Measurements from ENCODE around the gene CFAP97D1. TPM values are rescaled to one million over a fixed set of nuclear protein-coding genes. Genes with fewer than 3 reads are reported as not detected.
"Not testable (repeated sequence)": the region's sequence is repeated elsewhere in the genome, so short reads cannot be mapped to it uniquely, and the experiment has no call there.

Gene CFAP97D1
- total RNA-seq, 2 experiments from 2014 or later = not detected

DNA sequence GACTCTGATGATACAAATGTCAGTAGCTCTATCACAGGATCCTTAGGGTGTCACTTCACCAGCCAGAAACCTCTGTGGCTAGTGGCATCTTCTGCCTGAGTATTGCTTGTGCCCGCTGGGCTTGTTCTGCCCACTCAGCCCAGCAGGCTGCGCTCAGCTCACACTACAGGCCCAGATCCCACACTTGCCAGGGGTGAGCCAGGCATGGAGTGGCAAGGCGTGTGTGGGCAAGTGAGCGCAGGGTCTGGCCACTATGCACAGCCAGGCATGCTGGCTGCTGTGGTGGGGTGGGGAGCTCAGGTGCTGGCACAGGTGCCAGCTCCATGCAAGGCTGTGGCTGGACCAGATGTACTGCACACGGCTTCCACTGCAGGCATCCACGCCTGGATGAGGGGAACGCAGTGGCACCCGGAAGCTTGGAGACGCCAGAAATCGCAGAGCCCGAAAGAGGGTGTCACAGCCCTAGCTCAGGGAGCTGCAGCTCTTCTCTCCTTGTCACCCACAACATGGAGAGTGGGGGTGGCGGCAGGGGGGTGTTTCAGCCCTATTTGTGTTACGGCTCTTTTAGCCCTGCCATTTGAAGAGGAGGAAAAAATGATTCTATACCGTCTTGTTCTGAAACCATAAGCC lies 10.2 kb downstream of the CFAP97D1 start:
- Mint-ChIP-seq H3K4me3 (no peak overlapping the region), H3K9me3 (no peaks in the 10 kb centered on the region), H3K4me1 (peaks cover 2% of the 10 kb centered on the region), H3K27ac (no peak overlapping the region), H3K36me3 (no peaks in the 10 kb centered on the region), H3K27me3 (peaks cover 25% of the 10 kb centered on the region)
- ATAC-seq (ENCODE audit: low read depth) (no peak), DNase-seq (no peak)
- POLR2A ChIA-PET = interaction anchor here (0.6 kb wide), 1 partner anchor 124 kb away, joined by 3 read pairs; no protein-coding TSS in a partner anchor

DNA sequence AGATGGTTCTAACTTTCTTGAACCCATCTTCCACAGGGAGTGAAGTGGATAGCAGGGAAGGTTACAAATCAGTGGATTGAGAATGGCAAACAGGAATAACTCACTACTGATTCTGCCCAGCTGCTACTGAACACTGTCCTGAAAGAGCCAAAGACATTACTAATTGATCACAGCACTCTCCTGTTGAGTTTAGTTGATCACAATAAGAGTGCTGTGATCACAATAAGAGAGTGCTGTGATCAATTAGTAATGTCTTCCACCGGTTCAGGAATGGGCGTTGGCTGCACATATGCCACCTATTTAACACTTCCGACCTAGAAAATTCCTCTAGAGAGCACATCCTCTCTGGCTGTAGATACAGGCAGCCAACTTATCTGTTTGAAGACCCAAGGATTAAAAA lies 11.4 kb downstream of the CFAP97D1 start:
- H3K27ac Mint-ChIP-seq = no peak overlapping the region
- H3K4me3 Mint-ChIP-seq = no peak overlapping the region
- no peak for ATAC-seq (ENCODE audit: low read depth)
- no peak for DNase-seq
- H3K36me3 Mint-ChIP-seq = no peaks in the 10 kb centered on the region
- no peaks in the 10 kb centered on the region for H3K9me3 Mint-ChIP-seq
- POLR2A ChIA-PET = no interaction called here
- peaks cover 30% of the 10 kb centered on the region for H3K27me3 Mint-ChIP-seq
- H3K4me1 Mint-ChIP-seq = peaks cover 1% of the 10 kb centered on the region

DNA sequence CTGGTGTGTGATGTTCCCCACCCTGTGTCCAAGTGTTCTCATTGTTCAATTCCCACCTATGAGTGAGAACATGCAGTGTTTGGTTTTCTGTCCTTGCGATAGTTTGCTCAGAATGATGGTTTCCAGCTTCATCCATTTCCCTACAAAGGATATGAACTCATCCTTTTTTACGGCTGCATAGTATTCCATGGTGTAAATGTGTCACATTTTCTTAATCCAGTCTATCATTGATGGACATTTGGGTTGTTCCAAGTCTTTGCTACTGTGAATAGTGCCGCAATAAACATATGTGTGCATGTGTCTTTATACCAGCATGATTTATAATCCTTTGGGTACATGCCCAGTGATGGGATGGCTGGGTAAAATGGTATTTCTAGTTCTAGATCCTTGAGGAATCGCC lies 12.4 kb downstream of the CFAP97D1 start:
- DNase-seq; H3K36me3 Mint-ChIP-seq; H3K4me1 Mint-ChIP-seq; H3K27ac Mint-ChIP-seq; H3K9me3 Mint-ChIP-seq; H3K4me3 Mint-ChIP-seq; ATAC-seq (ENCODE audit: low read depth); POLR2A ChIA-PET: not testable (repeated sequence)
- peaks cover 34% of the 10 kb centered on the region for H3K27me3 Mint-ChIP-seq

DNA sequence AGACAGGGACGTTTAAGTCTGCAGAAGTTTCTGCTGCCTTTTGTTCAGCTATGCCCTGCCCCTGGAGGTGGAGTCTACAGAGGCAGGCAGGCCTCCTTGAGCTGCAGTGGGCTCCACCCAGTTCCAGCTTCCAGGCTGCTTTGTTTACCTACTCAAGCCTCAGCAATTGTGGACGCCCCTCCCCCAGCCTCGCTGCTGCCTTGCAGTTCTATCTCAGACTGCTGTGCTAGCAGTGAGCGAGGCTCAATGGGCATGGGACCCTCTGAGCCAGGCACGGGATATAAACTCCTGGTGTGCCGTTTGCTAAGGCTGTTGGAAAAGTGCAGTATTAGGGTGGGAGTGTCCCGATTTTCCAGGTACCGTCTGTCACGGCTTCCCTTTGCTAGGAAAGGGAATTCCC lies 17.8 kb downstream of the CFAP97D1 start:
- H3K4me3 Mint-ChIP-seq; POLR2A ChIA-PET; H3K27ac Mint-ChIP-seq; H3K9me3 Mint-ChIP-seq; H3K4me1 Mint-ChIP-seq; H3K36me3 Mint-ChIP-seq; ATAC-seq (ENCODE audit: low read depth); DNase-seq: not testable (repeated sequence)
- peaks cover 38% of the 10 kb centered on the region for H3K27me3 Mint-ChIP-seq

DNA sequence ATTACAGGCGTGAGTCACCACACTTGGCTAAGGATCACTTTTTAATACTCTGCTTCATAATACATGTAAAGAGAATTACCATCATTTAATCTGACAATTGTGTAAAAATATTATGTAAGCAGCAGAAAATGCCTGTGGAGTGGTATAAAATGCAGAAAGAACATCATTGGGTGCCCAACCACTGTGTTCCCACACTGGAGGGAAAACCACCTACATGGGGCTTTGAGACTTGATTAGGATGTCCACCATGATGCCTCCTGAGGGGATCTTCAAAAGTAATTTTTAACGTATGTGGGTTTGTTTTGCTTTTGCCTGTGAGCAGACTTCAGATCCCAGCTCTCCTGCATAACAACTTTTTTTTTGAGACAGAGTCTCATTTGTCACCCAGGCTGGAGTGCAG lies 18.8 kb downstream of the CFAP97D1 start:
- POLR2A ChIA-PET = no interaction called here
- no peak overlapping the region for H3K27ac Mint-ChIP-seq
- ATAC-seq (ENCODE audit: low read depth) = no peak

GRCh38 chr17:43800736-43801135 lies 20.5 kb downstream of the CFAP97D1 start:
- DNase-seq = no peak
- no peak overlapping the region for H3K4me3 Mint-ChIP-seq
- no peaks in the 10 kb centered on the region for H3K9me3 Mint-ChIP-seq
- H3K27ac Mint-ChIP-seq = no peak overlapping the region
- H3K4me1 Mint-ChIP-seq = peaks cover 5% of the 10 kb centered on the region
- ATAC-seq (ENCODE audit: low read depth) = no peak
- H3K36me3 Mint-ChIP-seq = no peaks in the 10 kb centered on the region
- H3K27me3 Mint-ChIP-seq = peaks cover 32% of the 10 kb centered on the region
- POLR2A ChIA-PET = no interaction called here

More for the DNA sequence above, 18.8 kb downstream of the CFAP97D1 start:
- Mint-ChIP-seq H3K9me3 (no peaks in the 10 kb centered on the region), H3K36me3 (no peaks in the 10 kb centered on the region), H3K4me3 (no peak overlapping the region), H3K4me1 (peaks cover 5% of the 10 kb centered on the region), H3K27me3 (peaks cover 39% of the 10 kb centered on the region)
- no peak for DNase-seq

- Mint-ChIP-seq H3K4me3 (no peak overlapping the region), H3K4me1 (peaks cover 5% of the 10 kb centered on the region), H3K27me3 (peaks cover 37% of the 10 kb centered on the region), H3K36me3 (no peaks in the 10 kb centered on the region), H3K27ac (no peak overlapping the region), H3K9me3 (no peaks in the 10 kb centered on the region)
- DNase-seq (no peak), ATAC-seq (ENCODE audit: low read depth) (no peak)
- POLR2A ChIA-PET = no interaction called here
These were observed 21.6 kb downstream of the CFAP97D1 start for GRCh38 chr17:43801844-43802243.

- ATAC-seq (ENCODE audit: low read depth) (no peak), DNase-seq (no peak)
- Mint-ChIP-seq H3K27ac (no peak overlapping the region), H3K36me3 (no peaks in the 10 kb centered on the region), H3K4me3 (no peak overlapping the region), H3K9me3 (no peaks in the 10 kb centered on the region), H3K4me1 (peaks cover 5% of the 10 kb centered on the region), H3K27me3 (peaks cover 33% of the 10 kb centered on the region)
- POLR2A ChIA-PET = no interaction called here
These were observed 23.5 kb downstream of the CFAP97D1 start for GRCh38 chr17:43803758-43804157.

GRCh38 chr17:43805117-43805516 lies 24.9 kb downstream of the CFAP97D1 start:
- no peaks in the 10 kb centered on the region for H3K36me3 Mint-ChIP-seq
- H3K9me3 Mint-ChIP-seq = no peaks in the 10 kb centered on the region
- DNase-seq (no peak), ATAC-seq (ENCODE audit: low read depth) (no peak)
- peaks cover 5% of the 10 kb centered on the region for H3K4me1 Mint-ChIP-seq
- POLR2A ChIA-PET = no interaction called here
- H3K27me3 Mint-ChIP-seq = peaks cover 33% of the 10 kb centered on the region
- no peak overlapping the region for H3K27ac Mint-ChIP-seq
- no peak overlapping the region for H3K4me3 Mint-ChIP-seq

GRCh38 chr17:43808076-43808475 lies 27.8 kb downstream of the CFAP97D1 start:
- H3K27ac Mint-ChIP-seq = no peak overlapping the region
- ATAC-seq (ENCODE audit: low read depth) = no peak
- peaks cover 21% of the 10 kb centered on the region for H3K27me3 Mint-ChIP-seq
- H3K4me1 Mint-ChIP-seq = no peaks in the 10 kb centered on the region
- no peaks in the 10 kb centered on the region for H3K9me3 Mint-ChIP-seq
- POLR2A ChIA-PET = no interaction called here
- no peak for DNase-seq
- no peak overlapping the region for H3K4me3 Mint-ChIP-seq
- H3K36me3 Mint-ChIP-seq = no peaks in the 10 kb centered on the region

DNA sequence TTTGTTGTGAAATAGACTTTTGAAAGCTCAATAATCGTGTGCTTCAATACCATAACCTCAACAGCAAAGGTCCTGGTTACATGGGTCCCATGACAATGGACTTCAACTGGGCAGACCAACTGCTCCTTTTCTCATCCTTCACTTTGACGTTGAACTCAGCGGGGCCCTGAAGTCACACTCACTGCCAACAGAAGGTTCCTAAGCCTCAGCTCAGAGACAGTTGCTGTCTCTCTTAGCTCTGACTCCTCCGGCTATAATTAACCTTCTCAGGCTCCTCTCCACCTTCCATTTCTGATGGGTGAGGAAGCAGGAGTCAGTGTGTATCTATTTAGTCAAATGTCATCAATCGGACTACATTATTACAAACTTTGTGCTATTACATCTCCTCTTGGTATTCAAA lies 28.9 kb downstream of the CFAP97D1 start:
- no peak overlapping the region for H3K27ac Mint-ChIP-seq
- no peaks in the 10 kb centered on the region for H3K4me1 Mint-ChIP-seq
- no peaks in the 10 kb centered on the region for H3K36me3 Mint-ChIP-seq
- no peaks in the 10 kb centered on the region for H3K9me3 Mint-ChIP-seq
- peaks cover 14% of the 10 kb centered on the region for H3K27me3 Mint-ChIP-seq
- DNase-seq = no peak
- POLR2A ChIA-PET = no interaction called here
- ATAC-seq (ENCODE audit: low read depth) = no peak
- H3K4me3 Mint-ChIP-seq = no peak overlapping the region

DNA sequence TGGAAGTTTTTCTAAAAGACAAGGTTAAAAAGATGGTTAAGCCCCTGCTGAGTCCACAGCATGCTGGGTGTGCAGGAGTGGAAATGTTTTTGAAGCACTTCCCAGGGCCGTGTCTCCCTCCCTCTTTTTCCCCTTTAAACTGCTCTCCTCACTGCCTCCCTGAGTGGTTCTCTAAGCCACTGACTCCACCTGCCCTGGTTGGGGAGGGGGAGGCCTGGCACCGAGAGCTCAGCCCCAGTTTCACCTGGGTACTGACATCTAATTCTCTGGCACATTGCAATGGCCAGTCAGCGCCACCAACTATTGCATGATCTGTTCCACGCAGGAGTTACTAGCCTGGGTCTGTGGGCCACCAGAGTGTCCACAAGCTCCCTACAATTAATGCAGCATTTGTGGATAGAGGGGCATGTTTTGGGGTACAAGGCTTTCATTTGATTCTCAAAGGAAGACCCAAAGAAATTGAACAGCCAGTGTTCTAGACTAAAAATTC lies 30.0 kb downstream of the CFAP97D1 start:
- H3K4me1 Mint-ChIP-seq = no peaks in the 10 kb centered on the region
- ATAC-seq (ENCODE audit: low read depth) (no peak), DNase-seq (no peak)
- H3K36me3 Mint-ChIP-seq = no peaks in the 10 kb centered on the region
- H3K27ac Mint-ChIP-seq = no peak overlapping the region
- no peak overlapping the region for H3K4me3 Mint-ChIP-seq
- POLR2A ChIA-PET = no interaction called here
- no peaks in the 10 kb centered on the region for H3K9me3 Mint-ChIP-seq
- H3K27me3 Mint-ChIP-seq = peaks cover 12% of the 10 kb centered on the region

DNA sequence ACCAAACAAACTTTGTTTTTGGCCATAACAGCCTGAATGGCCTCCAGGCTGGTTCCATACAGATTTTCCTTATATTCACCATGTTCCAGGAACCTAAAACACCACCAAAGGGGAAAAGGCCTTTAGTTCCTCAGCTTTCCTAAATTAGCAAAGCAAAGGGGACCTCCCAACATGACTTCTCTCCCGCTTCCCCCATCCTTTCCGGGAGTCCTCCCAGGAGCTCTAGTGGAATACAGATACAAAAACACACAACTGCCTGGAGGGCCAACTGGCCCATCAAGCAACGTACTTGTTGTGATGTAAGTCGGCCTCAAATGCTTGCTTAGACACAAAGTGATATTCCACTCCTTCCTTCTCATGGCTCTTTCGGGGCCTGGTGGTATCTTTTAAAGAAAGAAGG lies 30.6 kb downstream of the CFAP97D1 start:
- Mint-ChIP-seq H3K4me1 (no peaks in the 10 kb centered on the region), H3K9me3 (no peaks in the 10 kb centered on the region), H3K27ac (no peak overlapping the region), H3K4me3 (no peak overlapping the region), H3K36me3 (no peaks in the 10 kb centered on the region), H3K27me3 (peaks cover 8% of the 10 kb centered on the region)
- ATAC-seq (ENCODE audit: low read depth) (no peak), DNase-seq (no peak)
- POLR2A ChIA-PET = no interaction called here

DNA sequence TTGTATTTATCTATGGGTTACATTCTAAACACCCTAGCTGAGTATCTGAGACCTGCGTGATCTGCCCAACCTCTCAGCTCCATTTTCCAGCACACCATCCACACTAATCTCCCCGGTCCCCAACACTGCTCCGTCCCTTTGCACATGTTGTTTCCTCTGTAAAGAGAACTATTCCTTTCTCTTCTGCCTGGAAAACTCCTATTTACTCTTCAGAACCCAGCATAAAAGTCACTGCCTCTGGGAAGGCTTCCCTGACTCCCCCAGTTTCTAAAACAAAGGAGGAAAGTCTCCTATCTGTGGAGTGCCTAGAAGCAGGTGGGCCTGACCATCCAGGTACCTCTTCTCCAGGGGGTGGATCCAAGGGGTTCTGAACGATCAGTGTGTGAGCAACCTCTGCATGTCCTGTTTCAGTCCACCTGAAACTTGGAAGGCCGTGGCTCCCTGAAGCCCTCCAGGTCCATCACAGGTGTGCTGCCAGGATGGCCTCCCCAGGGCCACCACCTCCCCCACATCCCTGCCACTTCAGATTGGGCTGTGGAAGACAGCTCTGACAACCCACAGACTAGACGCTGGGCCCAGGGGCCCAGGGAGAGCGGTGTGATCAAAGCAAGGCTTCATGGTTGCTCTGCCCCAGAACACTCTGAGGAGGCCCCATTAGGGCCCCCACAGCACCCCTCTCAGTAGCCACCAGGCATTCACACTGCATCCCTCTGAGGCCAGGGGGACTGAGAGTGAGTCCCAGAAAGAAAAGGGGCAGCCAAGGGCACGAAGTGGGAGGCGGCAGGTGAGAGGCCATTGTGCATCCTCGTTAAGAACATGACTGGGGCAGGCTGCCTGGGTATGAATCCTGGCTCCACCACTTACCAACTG lies 32.4 kb downstream of the CFAP97D1 start:
- no peak overlapping the region for H3K4me3 Mint-ChIP-seq
- H3K4me1 Mint-ChIP-seq = no peaks in the 10 kb centered on the region
- H3K27me3 Mint-ChIP-seq = no peaks in the 10 kb centered on the region
- POLR2A ChIA-PET = no interaction called here
- no peak overlapping the region for H3K27ac Mint-ChIP-seq
- DNase-seq (no peak), ATAC-seq (ENCODE audit: low read depth) (no peak)
- no peaks in the 10 kb centered on the region for H3K36me3 Mint-ChIP-seq
- H3K9me3 Mint-ChIP-seq = no peaks in the 10 kb centered on the region
